HG03378 (cell line): ENCODE data around the gene LLGL2.
"Not testable (repeated sequence)": the region's sequence is repeated elsewhere in the genome, so short reads cannot be mapped to it uniquely, and the experiment has no call there.

Experiments
- ATAC-seq: cut with Tn5 transposase; IDR thresholded peaks from one replicate; pipeline ENCODE4 v1.9.1; 2021; ENCODE audit warnings: mild to moderate bottlenecking, moderate library complexity; ENCODE audit not compliant: unreplicated experiment

Gene LLGL2

GRCh38 chr17:75589919-75590303, 64.4 kb downstream of the LLGL2 start:
- ATAC-seq, result no peak

GRCh38 chr17:75590314-75590761, 64.8 kb downstream of the LLGL2 start:
- no peak for ATAC-seq

GRCh38 chr17:75590849-75591721, 65.6 kb downstream of the LLGL2 start:
- no peak for ATAC-seq

- no peak for ATAC-seq
Measured at GRCh38 chr17:75591722-75592302, 66.3 kb downstream of the LLGL2 start.

GRCh38 chr17:75592348-75593020, 67.0 kb downstream of the LLGL2 start:
- no peak for ATAC-seq

GRCh38 chr17:75593430-75593829, 67.9 kb downstream of the LLGL2 start:
- ATAC-seq, result not testable (repeated sequence)

GRCh38 chr17:75594499-75595283, 69.2 kb downstream of the LLGL2 start:
- no peak for ATAC-seq

- no peak for ATAC-seq
Measured at GRCh38 chr17:75595284-75595919, 69.9 kb downstream of the LLGL2 start.

GRCh38 chr17:75595920-75596313, 70.4 kb downstream of the LLGL2 start:
- no peak for ATAC-seq

- ATAC-seq, result no peak
Measured at GRCh38 chr17:75596320-75597087, 71.0 kb downstream of the LLGL2 start.

- no peak for ATAC-seq
Measured at GRCh38 chr17:75601057-75601987, 75.8 kb downstream of the LLGL2 start.

- ATAC-seq, result no peak
Measured at GRCh38 chr17:75602644-75603043, 77.1 kb downstream of the LLGL2 start.

GRCh38 chr17:75603123-75603522, 77.6 kb downstream of the LLGL2 start:
- ATAC-seq, result no peak

GRCh38 chr17:75604034-75604695, 78.7 kb downstream of the LLGL2 start:
- no peak for ATAC-seq

- ATAC-seq, result no peak
Measured at GRCh38 chr17:75605790-75606189, 80.3 kb downstream of the LLGL2 start.

- ATAC-seq, result no peak
Measured at GRCh38 chr17:75607086-75607485, 81.6 kb downstream of the LLGL2 start.

GRCh38 chr17:75610103-75610984, 84.8 kb downstream of the LLGL2 start:
- ATAC-seq, result no peak
